Middle frontal gyrus (tissue), 1 donor: ENCODE data around the gene NEK2.
A peak's percentile ranks its signal among the peaks of the same experiment; 100 is the strongest.
"Not testable (repeated sequence)": the region's sequence is repeated elsewhere in the genome, so short reads cannot be mapped to it uniquely, and the experiment has no call there.

Source experiments
- DNase-seq: peaks from one replicate; pipeline ENCODE4 v3.0.0-alpha.2; 2015; ENCODE audit warnings: low spot score; ENCODE audit errors: extremely low spot score

The NEK2 gene

DNA sequence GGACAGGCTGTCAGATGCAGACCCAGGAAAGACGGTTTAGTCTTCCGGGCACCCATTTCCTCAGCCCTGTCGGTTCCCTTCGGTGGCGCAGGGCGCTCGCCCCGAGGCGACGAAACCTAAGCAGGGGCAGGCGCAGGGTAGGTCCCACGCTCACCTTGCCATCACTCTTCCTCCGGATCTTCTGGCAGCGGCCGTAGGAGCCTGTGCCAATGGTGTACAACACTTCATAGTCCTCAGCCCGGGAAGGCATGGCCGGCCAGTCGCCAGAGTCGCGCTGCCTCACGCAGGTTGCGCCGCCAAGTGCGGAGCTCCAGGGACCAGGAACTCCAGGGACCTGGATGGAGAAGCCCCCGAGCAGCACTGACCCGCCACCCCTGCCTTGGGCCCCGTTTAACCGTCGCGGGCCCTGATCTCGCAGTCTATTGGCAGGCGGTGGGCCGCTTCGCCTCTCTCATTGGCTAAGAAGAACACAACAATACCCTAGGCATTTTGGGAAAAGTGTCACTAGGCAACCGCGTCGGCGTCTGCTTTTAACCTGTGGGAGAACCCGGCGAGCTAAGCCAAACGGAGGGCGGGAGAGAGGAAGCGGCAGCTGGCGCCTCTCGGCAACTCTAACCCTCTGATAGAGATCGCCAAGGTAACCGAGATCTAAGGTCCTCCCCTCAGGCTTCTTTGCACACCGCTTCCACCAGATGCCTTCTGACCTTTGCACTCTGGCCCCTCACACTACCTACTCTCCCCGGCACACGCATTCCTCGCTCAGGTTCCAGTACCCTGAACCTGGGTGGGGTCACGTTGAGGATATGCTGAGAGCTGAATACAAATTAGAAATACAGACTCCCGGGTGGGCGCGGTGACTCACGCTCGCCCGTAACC, at the start of gene NEK2:
Gene NEK2, minus strand, starts transcription at position 392 of the 876 bp plus-strand sequence. Its CDS starts 142 bp downstream, at position 250.
- peak; percentile 77 for DNase-seq

DNA sequence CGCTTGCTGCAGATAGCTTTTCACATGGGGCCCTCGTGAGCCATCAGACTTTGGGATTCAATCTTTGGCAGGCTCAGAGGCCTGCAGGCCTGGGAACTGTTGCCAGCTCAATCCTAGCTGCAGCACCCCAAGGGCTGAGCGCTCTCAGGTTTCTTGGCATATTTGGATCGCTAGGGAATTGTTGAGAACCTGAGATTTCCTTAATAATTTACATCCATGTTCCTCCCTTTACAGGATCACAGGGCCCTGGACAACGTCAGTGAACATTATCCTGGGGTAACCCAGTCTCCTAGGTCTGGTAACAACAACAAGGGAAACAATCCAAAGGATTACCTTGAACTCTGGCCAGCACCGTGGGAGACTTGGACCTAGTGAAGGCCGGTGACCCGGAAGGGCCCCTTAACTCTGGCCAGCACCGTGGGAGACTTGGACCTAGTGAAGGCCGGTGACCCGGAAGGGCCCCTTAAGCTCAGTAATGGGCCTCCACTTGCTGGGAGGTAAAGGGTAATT, 49.3 kb upstream of the NEK2 start:
- DNase-seq: no peak

DNA sequence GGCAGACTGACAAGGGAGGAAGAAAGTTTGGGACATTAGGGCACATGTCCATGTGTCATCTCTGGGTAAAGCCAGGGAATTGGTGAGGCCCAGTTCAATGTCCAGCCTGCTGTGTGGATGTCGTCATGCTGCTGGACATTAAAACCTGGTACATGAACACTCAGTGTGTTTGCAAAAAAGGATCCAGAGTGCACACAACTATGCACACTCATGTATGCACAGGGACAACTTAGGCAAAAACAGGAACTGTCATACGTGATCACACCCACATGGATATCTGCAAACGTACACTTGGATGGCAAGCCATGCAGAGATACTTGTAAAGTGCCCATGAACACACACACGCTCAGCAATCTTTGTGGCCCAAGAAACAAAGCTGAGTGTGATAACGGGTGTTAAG, 47.9 kb upstream of the NEK2 start:
- no peak for DNase-seq

DNA sequence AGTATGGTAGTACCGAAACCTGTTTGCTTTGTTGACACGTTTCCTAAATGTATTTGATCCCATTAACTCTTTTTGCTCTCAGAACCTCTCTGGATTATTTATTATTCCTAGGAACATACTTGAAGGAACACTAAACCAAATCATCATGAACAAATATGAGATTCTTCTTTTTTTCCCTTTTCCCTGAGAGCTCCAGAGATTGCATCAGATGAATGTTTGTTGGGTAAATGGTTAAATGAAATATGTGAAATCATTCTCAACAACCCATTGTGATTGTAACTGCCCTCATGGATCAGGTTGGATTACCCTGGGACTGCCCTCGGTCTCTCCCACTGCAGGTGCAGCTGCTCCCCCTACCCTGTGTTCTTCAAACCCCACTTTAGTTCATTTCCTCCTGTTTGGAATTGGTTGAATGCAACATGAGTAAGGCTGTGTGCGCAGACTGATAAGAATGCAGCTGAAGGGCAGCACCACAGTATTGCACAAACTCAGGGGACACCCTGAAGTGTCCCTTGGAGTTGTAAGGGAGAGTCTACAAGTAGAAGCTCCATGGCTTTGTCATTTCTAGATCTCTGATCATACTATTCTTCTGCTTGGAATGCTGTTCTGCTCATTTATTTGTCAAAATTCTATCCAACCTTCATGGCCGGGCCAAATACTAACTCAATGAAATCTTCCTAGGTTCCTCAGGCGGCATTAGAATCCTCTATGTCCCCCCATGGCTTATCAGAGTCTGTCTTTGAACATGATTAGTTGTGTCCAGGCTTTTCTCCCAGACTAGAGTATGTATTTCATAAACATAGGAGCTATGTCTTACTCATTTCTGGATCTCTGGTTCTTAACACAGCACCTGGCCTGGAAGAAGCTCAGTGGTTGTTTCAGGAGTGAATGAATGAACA, 47.1 kb upstream of the NEK2 start:
- DNase-seq: no peak

DNA sequence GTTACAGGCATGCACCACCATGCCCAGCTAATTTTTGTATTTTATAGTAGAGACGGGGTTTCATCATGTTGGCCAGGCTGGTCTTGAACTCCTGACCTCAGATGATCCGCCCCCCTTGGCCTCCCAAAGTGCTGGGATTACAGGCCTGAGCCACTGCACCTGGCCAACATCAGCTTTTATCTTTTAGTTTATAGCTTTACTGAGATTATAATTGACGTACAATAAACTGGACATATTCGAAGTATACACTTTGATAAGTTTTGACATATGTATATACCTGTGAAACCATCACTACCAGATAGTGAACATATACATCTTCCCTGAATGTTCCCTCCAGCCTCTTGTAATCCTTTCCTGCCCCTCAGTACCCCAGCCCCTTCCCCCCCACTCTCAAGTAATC, 41.1 kb upstream of the NEK2 start:
- not testable (repeated sequence) for DNase-seq

DNA sequence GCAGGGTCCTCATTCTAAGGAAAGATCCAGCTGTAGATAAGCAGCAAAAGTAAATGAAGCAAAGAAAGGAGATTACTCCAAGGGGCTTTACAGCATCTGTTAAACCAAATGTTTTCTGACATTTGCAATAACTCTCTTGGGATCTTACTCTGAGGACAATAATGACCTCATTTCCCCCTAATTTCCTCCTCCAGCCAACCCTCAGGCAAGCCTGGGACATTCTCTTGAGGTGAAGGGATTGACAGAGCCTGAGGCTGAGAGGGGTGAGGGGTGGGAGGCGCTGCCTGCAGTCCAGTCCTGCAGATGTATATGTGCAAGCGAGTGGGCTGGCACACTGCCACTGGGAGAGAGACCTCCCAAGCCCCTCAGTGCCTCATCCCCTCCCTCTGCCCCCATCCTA, 40.5 kb upstream of the NEK2 start:
- DNase-seq: no peak

DNA sequence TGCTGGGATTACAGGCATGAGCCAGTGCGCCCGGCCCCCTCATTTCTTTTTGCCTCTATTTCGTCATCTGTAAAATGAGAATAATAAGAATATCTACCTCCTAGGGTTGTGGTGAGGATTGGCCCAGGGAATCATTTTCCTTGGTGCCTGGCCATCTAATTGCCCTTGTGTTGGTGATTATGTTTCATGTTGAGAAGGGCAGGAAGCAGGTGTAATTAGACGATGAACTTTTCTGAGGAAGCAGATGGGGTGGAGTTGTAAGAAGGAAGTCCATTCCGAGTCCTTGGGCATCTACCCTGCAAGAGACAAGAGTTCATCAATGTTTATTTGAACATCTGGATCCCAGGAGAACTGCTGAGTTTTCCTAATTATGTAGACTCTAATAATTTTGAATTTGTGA, 38.7 kb upstream of the NEK2 start:
- DNase-seq: no peak

DNA sequence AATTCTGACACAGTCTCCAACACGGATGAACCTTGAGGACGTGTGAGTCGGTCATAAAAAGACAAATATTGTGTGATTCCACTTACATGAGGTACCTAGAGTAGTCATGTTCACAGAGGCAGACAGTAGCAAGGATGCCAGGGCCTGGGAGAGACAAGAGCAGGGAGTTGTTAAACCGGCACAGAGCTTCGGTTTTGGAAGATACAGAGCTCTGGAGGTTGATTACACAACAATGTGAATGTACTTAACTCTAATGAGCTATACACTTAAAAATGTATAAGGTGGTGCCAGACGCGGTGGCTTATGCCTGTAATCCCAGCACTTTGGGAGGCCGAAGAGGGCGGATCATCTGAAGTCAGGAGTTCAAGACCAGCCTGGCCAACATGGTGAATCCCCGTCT, 37.8 kb upstream of the NEK2 start:
- DNase-seq: no peak

DNA sequence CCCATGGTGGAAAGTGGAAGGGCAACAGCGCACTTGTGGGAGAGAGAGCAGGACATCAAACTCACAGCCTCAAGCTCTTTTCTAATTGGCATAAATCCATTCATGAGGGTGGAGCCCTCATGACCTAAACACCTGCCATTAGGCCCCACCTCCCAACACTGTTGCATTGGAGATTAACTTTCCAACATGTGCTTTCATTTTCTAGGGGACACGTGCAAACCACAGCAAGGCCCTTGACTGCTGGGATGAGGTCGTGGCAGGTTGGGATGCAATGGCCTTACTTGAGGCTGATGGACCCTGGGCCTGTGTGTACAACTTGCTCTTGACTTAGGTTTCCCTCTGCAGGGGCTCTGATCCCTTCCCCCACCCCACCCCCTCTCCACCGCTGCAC, 35.9 kb upstream of the NEK2 start:
- DNase-seq: no peak

DNA sequence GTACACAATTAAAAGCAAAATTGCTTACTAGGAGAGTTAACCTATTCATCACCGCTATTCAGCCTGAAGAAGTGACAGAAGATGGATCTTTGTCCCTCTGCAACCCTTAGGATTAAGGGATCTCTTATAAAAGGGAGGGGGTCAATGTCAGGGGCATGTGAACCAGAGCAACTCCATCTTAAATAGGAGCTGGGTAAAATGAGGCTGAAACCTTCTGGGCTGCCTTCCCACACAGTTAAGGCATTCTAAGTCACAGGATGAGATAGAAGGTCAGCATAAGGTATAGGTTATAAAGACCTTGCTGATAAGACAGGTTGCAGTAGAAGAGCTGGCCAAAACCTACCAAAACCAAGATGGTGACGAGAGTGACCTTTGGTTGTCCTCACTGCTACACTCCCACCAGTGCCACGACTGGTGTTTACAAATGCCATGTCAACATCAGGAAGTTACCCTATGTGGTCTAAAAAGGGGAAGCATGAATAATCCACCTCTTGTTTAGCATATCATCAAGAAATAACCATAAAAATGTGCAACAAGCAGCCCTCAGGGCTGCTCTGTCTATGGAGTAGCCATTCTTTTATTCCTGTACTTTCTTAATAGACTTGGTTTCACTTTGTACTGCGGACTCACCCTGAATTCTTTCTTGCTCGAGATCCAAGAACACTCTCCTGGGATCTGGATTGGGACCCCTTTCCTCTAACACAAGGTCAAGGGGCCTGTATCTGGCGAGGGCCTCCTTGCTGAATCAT, 35.3 kb upstream of the NEK2 start:
- DNase-seq: no peak

DNA sequence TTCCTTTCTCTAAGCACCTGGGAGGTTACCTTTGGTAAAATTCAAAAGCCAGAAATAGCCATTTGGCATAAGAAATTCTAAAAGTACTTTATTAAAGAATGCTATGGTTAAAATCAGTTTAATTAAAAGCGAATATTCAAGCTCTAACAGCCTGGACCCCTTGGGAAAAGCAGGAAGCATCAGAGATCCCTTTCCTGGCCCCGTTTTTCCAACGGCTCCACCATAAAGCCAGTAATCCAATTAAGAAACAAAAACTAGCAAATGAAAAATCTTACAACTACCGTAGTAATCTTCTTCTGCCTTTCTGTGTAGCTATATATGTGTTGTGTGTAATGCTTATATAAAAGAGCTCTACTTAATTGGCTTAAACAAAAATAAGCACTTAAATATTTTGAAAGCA, 33.5 kb upstream of the NEK2 start:
- no peak for DNase-seq

DNA sequence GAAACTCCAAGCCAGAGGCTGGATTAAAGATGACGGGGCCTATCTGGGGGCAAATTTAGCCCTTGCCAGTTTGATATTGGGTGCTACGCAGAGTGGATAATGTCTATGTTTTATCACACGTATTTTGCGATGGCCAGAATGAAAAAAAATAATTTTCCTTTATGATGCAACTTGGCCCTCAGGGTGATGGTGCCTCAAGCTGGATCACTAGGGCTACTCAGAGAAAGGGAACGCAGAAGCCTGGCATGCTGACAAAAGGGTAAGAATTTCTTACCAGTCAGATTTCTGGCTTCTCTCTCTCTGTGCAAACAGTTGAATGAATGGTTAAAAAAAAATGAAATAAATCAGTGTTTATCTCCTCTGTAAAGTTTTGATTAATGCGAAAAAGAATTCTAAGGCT, 32.6 kb upstream of the NEK2 start:
- no peak for DNase-seq

DNA sequence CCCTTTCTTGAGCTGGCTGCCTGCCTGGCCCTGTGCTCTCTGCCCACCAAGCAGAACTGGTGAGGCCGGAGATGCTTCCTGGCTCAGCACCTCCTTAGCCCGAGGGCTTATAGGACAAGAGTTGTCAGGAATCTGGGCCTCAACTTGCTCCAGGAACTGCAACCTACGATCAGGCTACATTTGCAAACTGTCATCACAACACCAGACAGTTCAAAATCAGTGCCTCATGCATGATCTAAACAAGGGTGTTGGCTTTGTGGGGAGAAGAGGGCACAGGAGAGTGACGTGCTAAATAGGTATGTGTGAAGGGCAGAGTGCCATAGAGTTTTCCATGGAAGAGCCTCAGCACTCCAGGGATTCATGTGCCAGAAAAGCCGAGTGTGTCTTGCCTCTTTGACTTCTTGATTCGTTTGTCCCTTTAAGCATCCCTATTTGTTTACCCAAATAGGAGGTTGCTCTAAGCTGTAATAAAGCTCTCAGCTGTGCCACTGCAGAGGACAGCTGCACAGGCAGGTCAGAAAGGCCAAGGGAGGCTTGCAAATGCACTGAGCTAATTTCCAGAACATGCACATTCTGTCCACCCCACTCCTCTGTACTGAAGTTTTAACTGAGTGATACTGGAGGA, 30.2 kb upstream of the NEK2 start:
- no peak for DNase-seq

DNA sequence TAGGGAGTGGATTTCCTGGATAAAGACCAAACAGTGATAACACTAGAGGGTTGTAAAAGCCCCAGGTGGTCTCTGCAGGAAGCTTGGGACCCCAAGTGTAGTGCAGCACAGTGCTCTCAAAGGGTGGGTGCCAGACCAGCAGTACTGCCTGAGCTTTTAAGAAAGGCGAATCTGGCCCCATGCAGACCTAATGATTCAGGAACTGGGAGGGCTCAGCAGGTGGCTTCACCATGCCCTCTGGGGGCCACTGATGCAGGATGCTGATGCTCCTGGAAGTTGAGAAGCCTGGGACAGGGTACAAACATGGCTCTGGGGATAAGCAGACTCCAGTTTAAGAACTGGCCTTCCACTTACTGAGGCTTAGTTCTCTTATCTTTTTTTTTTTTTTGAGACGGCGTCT, 29.1 kb upstream of the NEK2 start:
- no peak for DNase-seq

DNA sequence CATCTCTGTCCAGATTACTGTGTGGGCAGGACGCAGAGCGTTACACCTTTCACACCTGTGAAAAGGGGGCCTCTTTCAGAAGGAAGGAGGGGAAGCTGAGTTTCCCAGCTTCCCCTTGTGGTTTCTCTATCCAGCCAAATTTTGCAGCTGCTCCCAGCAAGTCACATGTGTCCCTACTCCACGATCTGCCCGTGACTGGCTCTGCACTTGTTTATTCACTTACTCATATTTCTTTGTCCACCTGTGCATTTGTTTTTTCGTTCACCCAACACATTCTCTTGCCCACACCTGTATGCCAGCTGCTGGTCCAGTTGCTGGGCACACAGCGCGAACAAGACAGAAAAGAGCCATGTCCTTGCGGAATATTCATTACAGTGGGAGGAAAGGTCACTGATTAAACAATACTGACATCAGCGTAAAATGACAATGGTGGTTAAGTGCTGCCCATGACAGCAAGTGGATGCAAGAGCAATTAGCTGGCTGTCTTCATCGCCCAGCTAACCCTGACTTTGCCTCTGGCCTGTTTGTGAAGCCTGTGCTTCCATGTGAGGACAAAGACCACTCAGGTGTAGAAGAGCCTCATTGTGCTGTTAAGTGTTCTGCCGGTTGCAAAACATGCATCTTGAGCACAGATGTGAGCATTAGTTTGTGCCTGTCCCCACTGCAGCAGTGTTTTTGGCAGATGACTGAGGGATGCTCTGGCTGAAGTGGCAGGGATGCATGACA, 28.6 kb upstream of the NEK2 start:
- no peak for DNase-seq

DNA sequence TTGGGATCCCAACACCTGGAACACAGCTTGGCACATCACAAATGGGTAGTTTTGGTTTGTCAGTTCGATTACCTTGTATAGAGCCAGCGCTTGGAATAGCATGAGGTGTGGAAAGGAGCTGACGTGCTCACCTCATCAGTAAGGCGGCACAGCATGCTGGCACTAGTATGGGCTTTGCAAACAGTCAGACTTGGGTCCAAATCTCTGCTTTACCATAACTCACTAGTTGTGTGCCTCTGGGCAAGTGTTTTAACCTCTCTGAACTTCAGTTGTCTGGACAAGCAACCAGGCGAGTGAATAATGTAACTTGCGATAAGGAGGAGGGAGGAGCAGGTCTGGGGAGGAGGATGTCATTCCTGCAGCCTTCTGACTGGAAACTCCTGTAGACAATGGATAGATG, 26.3 kb upstream of the NEK2 start:
- DNase-seq: no peak

DNA sequence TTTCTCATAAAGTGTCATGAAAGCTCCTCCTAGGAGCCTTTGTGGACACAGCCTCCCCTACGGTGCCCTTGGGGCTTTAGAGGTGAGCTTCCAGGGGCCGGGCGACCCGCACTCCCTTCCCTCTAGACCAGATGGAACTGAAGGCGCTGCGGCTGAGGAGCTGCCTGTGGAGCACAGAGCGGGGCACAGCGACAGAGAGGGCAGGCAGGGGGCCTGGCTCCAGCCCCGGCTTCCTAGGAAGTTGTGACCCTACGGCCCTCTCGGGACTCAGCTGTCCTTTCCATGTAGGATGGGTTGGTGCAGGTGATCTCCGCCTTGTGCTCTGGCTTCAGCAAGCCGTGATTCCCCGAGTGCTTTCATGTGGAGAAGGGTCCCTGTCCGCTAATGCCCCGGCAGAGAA, 23.6 kb upstream of the NEK2 start:
- DNase-seq: no peak

DNA sequence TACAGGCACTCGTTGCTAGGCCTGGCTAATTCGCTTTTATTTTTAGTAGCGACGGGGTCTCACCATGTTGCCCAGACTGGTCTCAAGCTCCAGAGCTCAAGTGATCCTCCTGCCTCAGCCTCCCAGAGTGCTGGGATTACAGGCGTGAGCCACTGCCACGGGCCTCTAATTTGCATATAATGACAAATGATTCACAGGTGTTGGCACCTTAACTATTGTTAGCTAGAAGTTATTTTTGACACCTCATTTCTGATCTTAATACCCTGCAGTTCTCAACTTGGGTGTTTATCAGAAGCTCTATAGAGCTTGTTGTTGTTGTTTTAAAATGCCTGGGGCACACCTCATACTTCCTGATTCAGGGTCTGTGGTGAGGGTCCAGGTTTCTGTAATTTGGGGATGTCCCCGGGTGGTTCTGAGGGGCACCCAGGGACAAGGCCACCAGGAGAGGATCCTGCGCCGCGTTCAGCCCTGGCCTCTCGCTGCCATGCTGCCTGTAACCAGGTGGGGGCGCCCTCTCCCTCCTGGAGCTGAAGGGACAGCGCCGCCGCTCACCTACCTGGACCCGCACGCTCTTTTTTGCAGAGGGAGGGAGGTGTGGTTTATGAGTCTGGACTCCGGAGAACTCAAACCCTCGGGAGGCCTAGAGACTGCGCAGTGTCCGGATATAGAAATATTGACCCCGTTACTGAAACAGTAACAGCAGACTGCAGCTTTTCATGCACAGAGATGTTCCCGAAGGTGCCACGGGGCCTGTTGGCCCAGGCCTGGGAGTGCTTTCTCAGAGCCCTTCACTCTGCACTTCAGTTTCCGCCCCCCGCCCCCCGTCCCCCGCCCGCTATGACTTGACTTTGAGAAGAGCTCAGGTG, 23.0 kb upstream of the NEK2 start:
- DNase-seq: peak; percentile 40

DNA sequence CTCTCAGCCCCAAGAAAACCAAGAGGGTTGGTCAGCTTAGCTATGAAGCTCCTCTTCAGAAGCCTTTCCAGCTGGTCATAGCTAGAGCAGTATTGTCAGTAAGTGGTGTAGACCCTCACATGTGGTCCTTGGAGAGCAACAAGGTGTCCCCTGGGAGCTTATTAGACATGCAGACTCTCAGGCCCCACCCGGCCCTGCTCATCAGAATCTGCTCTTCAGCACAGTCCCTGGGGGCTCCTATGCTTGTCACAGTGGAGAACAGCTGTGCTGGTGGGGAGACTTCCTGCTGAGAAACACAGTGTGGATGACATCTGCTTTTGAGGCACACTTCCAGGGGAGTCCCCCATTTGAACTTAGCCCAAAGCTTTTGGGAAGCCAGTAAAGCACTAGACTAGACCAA, 21.9 kb upstream of the NEK2 start:
- no peak for DNase-seq
